Skeletal muscle satellite cell (primary cell): ENCODE measurements around the gene ZNF764.
"Not testable (repeated sequence)": the region's sequence is repeated elsewhere in the genome, so short reads cannot be mapped to it uniquely, and the experiment has no call there.

Experiments
- H3K27me3 ChIP-seq: 2 replicates; pipeline ENCODE4 v1.7.0; 2013; ENCODE audit warnings: low read length; ENCODE audit not compliant: control insufficient read depth, insufficient read depth
- H3K36me3 ChIP-seq: 2 replicates; pipeline ENCODE4 v1.7.0; 2013; ENCODE audit warnings: mild to moderate bottlenecking, control low read depth, low read length; ENCODE audit not compliant: insufficient read depth
- H3K4me1 ChIP-seq: 2 replicates; pipeline ENCODE4 v1.7.0; 2013; ENCODE audit warnings: low read length; ENCODE audit not compliant: control insufficient read depth, insufficient read depth
- H3K4me2 ChIP-seq: 2 replicates; pipeline ENCODE4 v1.7.0; 2013; ENCODE audit warnings: mild to moderate bottlenecking, low read length
- H3K4me3 ChIP-seq: 2 replicates; pipeline ENCODE4 v1.7.0; 2013; ENCODE audit warnings: low read length
- H3K9ac ChIP-seq: 2 replicates; pipeline ENCODE4 v1.7.0; 2013; ENCODE audit warnings: mild to moderate bottlenecking, low read depth, low read length, moderate library complexity
- H3K9me3 ChIP-seq: replicated peaks from 2 replicates; pipeline ENCODE4 v1.7.0; 2013; ENCODE audit warnings: mild to moderate bottlenecking, control low read depth, low read length

Gene ZNF764

DNA sequence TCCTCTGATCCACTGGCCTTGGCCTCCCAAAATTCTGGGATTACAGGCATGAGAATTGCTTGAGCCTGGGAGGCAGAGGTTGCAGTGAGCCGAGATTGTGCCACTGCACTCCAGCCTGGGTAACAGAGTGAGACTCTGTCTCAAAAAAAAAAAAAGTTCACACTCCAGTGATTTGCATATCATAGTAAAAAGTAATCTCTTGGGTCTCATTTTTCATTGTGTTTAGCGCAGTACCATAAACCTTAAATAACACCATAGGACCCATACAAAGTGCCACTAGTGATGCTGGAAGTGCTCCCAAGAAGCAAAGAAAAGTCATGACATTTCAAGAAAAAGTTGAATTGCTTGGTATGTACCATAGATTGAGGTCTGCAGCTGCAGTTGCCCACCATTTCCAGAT lies 31.4 kb upstream of the ZNF764 start:
- not testable (repeated sequence) for H3K4me3 ChIP-seq, H3K27me3 ChIP-seq, H3K9ac ChIP-seq, H3K4me2 ChIP-seq, H3K9me3 ChIP-seq, H3K4me1 ChIP-seq, H3K36me3 ChIP-seq

DNA sequence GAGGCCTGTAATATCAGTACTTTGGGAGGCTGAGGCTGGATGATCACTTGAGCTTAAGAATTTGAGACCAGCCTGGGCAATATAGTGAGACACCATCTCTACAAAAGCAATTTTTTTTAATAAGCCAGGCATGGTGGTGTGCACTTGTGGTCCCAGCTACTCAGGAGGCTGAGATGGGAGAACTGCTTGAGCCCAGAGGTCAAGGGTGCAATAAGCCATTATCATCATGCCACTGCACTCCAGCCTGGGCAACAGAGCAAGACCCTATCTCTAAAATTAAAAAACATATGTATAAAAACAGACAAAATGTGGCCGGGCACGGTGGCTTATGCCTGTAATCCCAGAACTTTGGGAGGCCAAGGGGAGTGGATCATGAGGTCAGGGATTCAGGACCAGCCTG lies 30.5 kb upstream of the ZNF764 start:
- no peak overlapping the region for H3K4me2 ChIP-seq
- no peaks in the 10 kb centered on the region for H3K36me3 ChIP-seq
- H3K27me3 ChIP-seq: no peaks in the 10 kb centered on the region
- no peak overlapping the region for H3K4me3 ChIP-seq
- no peak overlapping the region for H3K9ac ChIP-seq
- peaks cover 5% of the 10 kb centered on the region for H3K4me1 ChIP-seq
- no peaks in the 10 kb centered on the region for H3K9me3 ChIP-seq

- peak within 1 kb of the TSS; percentile 93 for H3K9ac ChIP-seq
- H3K36me3 ChIP-seq: peaks cover 14% of the 10 kb centered on the region
- peak within 1 kb of the TSS; percentile 90 for H3K4me3 ChIP-seq
- H3K9me3 ChIP-seq: no peaks in the 10 kb centered on the region
- peaks cover 5% of the 10 kb centered on the region for H3K4me1 ChIP-seq
- H3K4me2 ChIP-seq: peak within 1 kb of the TSS; percentile 95
- H3K27me3 ChIP-seq: no peaks in the 10 kb centered on the region
These were observed 27.4 kb upstream of the ZNF764 start, which contains the start of gene ZNF785 for GRCh38 chr16:30585400-30586191. Gene ZNF785 (minus strand): TSS chr16:30585697. CDS start chr16:30585611, 86 bp downstream.

DNA sequence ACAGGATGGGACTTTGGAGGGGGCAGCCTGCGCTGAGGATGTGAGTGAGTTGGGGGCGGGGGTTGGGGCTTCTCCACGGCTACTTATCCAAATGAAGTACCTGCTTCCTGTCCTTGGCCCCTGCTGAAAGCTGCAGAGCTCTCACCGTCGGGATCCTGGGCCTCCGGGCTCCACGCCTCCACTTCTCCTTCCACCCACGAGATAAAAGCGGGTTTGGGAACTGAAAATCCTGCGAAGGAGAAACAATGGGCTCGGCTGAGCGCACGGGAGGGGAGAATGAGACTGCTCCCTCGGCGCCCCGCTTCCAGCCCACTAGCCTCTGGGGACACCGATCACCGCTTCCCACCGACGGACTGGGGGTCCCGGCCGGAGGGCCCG lies 26.8 kb upstream of the ZNF764 start:
- Histone ChIP-seq H3K27me3 (no peaks in the 10 kb centered on the region), H3K4me2 (peak overlapping the region; percentile 95), H3K4me1 (peaks cover 5% of the 10 kb centered on the region), H3K36me3 (peaks cover 14% of the 10 kb centered on the region), H3K9ac (peak overlapping the region; percentile 93), H3K9me3 (no peaks in the 10 kb centered on the region), H3K4me3 (peak overlapping the region; percentile 90)

DNA sequence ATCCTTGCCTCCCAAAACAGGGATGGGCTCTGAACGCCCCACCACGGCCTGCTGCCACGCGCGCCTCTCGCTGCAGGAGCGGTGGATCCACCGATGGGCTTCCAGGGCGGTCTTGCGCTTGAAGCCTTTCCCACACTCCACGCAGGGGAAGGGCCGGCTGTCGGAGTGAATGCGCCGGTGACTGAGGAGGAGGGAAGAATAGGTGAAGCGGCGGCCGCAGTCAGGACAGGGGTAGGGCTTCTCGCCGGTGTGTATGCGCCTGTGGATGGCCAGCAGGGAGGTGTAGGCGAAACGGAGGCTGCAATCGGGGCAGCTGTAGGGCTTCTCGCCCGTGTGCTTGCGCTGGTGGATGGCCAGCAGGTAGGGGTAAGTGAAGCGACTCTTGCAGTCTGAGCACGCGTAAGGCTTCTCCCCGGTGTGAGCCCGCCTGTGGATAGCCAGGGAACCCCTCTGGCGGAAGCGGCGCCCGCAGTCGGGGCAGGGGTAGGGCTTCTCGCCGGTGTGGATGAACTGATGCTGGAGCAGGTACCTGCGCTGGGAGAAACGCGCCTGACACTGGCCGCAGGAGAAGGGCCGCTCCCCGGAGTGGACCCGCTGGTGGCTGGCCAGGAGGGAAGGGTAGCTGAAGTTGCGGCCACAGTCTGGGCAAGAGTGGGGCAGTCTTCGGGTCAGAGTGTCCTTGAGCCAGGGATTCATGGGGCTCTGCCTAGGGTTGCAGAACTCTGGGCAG lies 24.6 kb upstream of the ZNF764 start:
- H3K36me3 ChIP-seq: peaks cover 14% of the 10 kb centered on the region
- peaks cover 5% of the 10 kb centered on the region for H3K4me1 ChIP-seq
- H3K4me2 ChIP-seq: no peak overlapping the region
- no peak overlapping the region for H3K4me3 ChIP-seq
- no peak overlapping the region for H3K9ac ChIP-seq
- no peaks in the 10 kb centered on the region for H3K27me3 ChIP-seq
- no peaks in the 10 kb centered on the region for H3K9me3 ChIP-seq

GRCh38 chr16:30581457-30581856 lies 23.3 kb upstream of the ZNF764 start:
- Histone ChIP-seq H3K4me3 (no peak overlapping the region), H3K27me3 (no peaks in the 10 kb centered on the region), H3K36me3 (peaks cover 14% of the 10 kb centered on the region), H3K9me3 (no peaks in the 10 kb centered on the region), H3K4me1 (peaks cover 5% of the 10 kb centered on the region), H3K9ac (no peak overlapping the region), H3K4me2 (no peak overlapping the region)

DNA sequence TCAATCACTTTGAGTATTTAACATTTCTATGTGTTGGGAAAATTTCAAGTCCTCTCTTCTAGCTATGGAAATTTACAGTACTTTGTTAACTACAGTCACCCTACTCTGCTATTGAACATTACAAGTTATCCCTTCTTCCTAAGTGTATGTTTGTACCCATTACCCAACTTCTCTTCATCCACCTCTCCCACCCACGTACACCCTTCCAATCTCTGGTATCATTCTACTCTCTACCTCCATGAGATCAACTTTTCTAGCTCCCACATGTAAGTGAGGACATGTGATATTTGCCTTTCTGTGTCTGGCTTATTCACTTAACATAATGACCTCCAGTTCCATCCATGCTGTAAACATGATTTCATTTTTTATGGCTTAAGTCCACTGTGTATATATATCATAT lies 16.5 kb upstream of the ZNF764 start:
- no peaks in the 10 kb centered on the region for H3K36me3 ChIP-seq
- peaks cover 6% of the 10 kb centered on the region for H3K4me1 ChIP-seq
- no peaks in the 10 kb centered on the region for H3K27me3 ChIP-seq
- no peak overlapping the region for H3K4me3 ChIP-seq
- no peak overlapping the region for H3K4me2 ChIP-seq
- H3K9ac ChIP-seq: no peak overlapping the region
- no peaks in the 10 kb centered on the region for H3K9me3 ChIP-seq

GRCh38 chr16:30571445-30572322 lies 13.5 kb upstream of the ZNF764 start, which contains the start of gene ZNF688:
Gene ZNF688 (minus strand): TSS chr16:30571714. CDS start chr16:30571629, 85 bp downstream.
- peaks cover 17% of the 10 kb centered on the region for H3K4me1 ChIP-seq
- H3K9ac ChIP-seq: peak within 1 kb of the TSS; percentile 89
- H3K4me3 ChIP-seq: peak within 1 kb of the TSS; percentile 81
- H3K4me2 ChIP-seq: peak within 1 kb of the TSS; percentile 97
- H3K9me3 ChIP-seq: no peaks in the 10 kb centered on the region
- H3K27me3 ChIP-seq: no peaks in the 10 kb centered on the region
- H3K36me3 ChIP-seq: no peaks in the 10 kb centered on the region

DNA sequence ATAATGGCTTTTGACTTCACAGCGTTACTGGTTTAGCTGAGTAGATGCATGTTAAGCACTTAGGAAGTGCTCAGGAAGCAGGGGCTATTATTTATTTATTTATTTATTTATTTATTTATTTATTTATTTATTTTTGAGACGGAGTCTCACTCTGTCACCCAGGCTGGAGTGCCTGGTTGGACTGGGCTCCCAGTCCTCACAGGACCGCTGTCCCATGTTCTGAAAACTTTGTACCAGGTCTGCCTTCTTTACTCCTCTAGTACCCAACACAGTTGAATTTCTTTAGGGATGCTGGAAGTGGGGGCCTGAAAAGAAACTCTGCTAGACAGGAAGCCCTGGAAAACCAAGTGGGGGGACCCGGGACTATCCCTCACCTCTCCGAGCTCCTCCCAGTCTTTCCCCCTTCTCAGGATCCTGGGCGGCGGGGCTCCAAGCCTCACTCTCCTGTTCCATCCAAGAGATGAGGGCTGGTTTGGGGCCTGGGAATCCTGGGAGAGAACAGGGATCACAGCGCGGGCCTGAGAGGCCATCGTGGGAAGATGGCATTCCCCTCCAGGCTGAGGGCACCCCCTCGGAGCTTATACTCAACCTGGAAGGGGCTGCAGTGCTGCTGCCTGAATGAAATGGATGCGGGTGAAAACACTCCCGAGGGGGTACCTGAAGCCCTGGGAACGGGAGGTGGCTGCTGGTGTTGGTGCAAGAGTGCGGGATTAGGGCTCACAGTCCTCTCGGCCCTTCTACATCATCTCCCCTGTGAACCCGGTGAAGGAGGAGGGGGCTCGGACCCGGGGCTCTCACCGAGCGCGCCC lies 12.7 kb upstream of the ZNF764 start:
- Histone ChIP-seq H3K9ac (peak overlapping the region; percentile 89), H3K36me3 (no peaks in the 10 kb centered on the region), H3K27me3 (no peaks in the 10 kb centered on the region), H3K4me1 (peaks cover 17% of the 10 kb centered on the region), H3K9me3 (no peaks in the 10 kb centered on the region), H3K4me3 (peak overlapping the region; percentile 81), H3K4me2 (peak overlapping the region; percentile 97)

GRCh38 chr16:30569746-30570635 lies 11.8 kb upstream of the ZNF764 start:
- H3K4me2 ChIP-seq: peak overlapping the region; percentile 24
- no peak overlapping the region for H3K4me3 ChIP-seq
- no peaks in the 10 kb centered on the region for H3K27me3 ChIP-seq
- H3K9me3 ChIP-seq: no peaks in the 10 kb centered on the region
- H3K36me3 ChIP-seq: no peaks in the 10 kb centered on the region
- peak overlapping the region; percentile 18 for H3K9ac ChIP-seq
- H3K4me1 ChIP-seq: peaks cover 17% of the 10 kb centered on the region
